Spleen (tissue), 11 donors: ENCODE measurements around the gene DOK5. TPM values are rescaled to one million over a fixed set of nuclear protein-coding genes. Genes with fewer than 3 reads are reported as not detected.
A peak's percentile ranks its signal among the peaks of the same experiment; 100 is the strongest.

Source experiments
- DNase-seq: peaks from one replicate; pipeline ENCODE4 v3.0.0-alpha.2; 2020
- H3K27ac ChIP-seq, 8 donors: fragments of 200-600 bp; sonication (generic) in 7 of 8; 1 replicate in 4 of 8; 2 replicates in 4 of 8; pipeline versions ENCODE4 v1.5.0 to v1.8.0; 2016 to 2021; ENCODE audit warnings: inconsistent platforms in 4 of 8, mild to moderate bottlenecking in 4 of 8, moderate library complexity in 1 of 8
- H3K27me3 ChIP-seq, 7 donors: fragments of 200-600 bp; sonication (generic) in 6 of 7; replicated peaks in 1 of 7; 1 replicate in 4 of 7; 2 replicates in 3 of 7; pipeline versions ENCODE4 v1.5.0 to v1.8.0; 2016 to 2021; ENCODE audit warnings: inconsistent platforms in 3 of 7, mild to moderate bottlenecking in 1 of 7
- H3K36me3 ChIP-seq, 6 donors: fragments of 200-600 bp; sonication (generic) in 5 of 6; 1 replicate in 4 of 6; 2 replicates in 2 of 6; pipeline versions ENCODE4 v1.5.0 to v1.8.0; 2016 to 2021; ENCODE audit warnings: inconsistent platforms in 2 of 6
- H3K4me1 ChIP-seq, 6 donors: fragments of 200-600 bp; sonication (generic) in 5 of 6; 1 replicate in 3 of 6; 2 replicates in 3 of 6; pipeline versions ENCODE4 v1.5.0 to v1.8.0; 2016 to 2021; ENCODE audit warnings: inconsistent platforms in 3 of 6
- H3K4me3 ChIP-seq, 8 donors: fragments of 200-600 bp; sonication (generic) in 7 of 8; 1 replicate in 4 of 8; 2 replicates in 4 of 8; pipeline versions ENCODE4 v1.5.0 to v1.8.0; 2016 to 2021; ENCODE audit warnings: inconsistent platforms in 4 of 8, mild to moderate bottlenecking in 4 of 8, moderate library complexity in 2 of 8
- H3K9me3 ChIP-seq, 8 donors: fragments of 200-600 bp; sonication (generic) in 7 of 8; 1 replicate in 4 of 8; 2 replicates in 4 of 8; pipeline versions ENCODE4 v1.5.0 to v1.8.0; 2016 to 2021; ENCODE audit warnings: inconsistent platforms in 4 of 8
- CTCF ChIP-seq, 11 experiments: fragments of 200-600 bp in 7 of 11; fragments of 450-650 bp in 4 of 11; sonication (generic) in 4 of 11; IDR thresholded peaks in 8 of 11; conservative IDR thresholded peaks in 3 of 11; 1 replicate in 7 of 11; 2 replicates in 4 of 11; pipeline versions ENCODE4 v1.4.0 to v1.8.0; 2016 to 2021; ENCODE audit warnings: antibody characterized with exemption in 11 of 11, inconsistent platforms in 4 of 11, mild to moderate bottlenecking in 1 of 11
- POLR2A ChIP-seq, 3 donors: fragments of 450-650 bp; IDR thresholded peaks; one replicate each; pipeline ENCODE4 v1.5.1; 2017; ENCODE audit warnings: antibody characterized with exemption in 3 of 3, mild to moderate bottlenecking in 1 of 3
- POLR2AphosphoS5 ChIP-seq, 3 donors: sonication (generic); formaldehyde crosslinking; IDR thresholded peaks; one replicate each; pipeline ENCODE4 v1.5.1; 2017; ENCODE audit warnings: antibody characterized with exemption in 3 of 3
- WGBS, 5 donors: extraction: QIAGEN DNeasy Blood & Tissue Kit in 3 of 5; methylation state at CpG; one replicate each; pipeline versions ENCODE4 v1.1.5 to v1.1.7; 2013 to 2018; 5-methylcytosine and 5-hydroxymethylcytosine counted together
- intact Hi-C: fragments of 100-400 bp; cut with DNase I; formaldehyde crosslinking; loops from one replicate; pipeline ENCODE4 v1.15.0; 2023; ENCODE audit warnings: low total_unique reads
- polyA plus RNA-seq, 3 donors: library from polyadenylated mRNA; stranded (reverse); fragments of 200-250 nt; gene quantifications; one replicate each; pipeline ENCODE4 v1.2.1, GENCODE V29; 2013
- total RNA-seq, 7 donors: library from RNA; depleted of rRNA in 3 of 7; stranded (reverse); fragments of >200 nt in 3 of 7; fragmentation: NEBNext Ultra II Directional in 4 of 7; extraction: Animal tissue kit (Norgen Biotek cat#: 25700) in 4 of 7; gene quantifications; one replicate each; pipeline versions ENCODE4 v1.1.0 to v1.2.1, GENCODE V29; 2016 to 2021
- donor health status: healthy with polysubstance abuse.
- donor health status: DM: no; HTN: no; CAD: no; lungs with moderate emphysema.
- donor health status: DM: no; HTN: no; CAD: no.
- donor health status: Bipolar disorder and iron deficiency.
- donor health status: healthy.
- donor health status: DM: no; HTN: no; CAD: no.
- donor health status: DM: yes; HTN: yes; CAD: no.

DOK5 gene
- total and polyA plus RNA-seq, 10 donors: 0.17 to 0.73 (median 0.53) TPM; not detected in 3

DNA sequence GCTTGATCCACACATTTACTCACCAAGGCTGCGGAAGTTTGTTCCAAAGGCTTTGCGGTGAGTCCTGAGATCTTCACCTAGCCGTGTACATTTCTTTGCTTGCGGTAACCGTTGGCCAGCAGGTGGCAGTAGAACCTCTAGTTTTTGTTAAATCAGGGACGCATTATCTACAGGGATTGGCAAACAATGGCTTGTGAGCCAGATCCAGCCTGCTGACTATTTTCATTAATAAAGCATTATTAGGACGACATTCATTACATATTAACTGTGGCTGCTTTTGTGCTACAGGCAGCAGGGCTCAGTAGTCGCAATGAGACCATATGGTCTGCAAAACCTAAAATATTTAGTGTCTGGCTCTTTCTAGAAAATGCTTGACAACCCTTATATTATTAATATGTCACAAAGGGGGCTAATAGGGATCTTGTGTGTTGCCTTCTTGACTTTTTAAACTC lies 174.1 kb downstream of the DOK5 start:
- no peak overlapping the region for H3K27ac ChIP-seq
- TF ChIP-seq POLR2AphosphoS5 (IDR thresholded peaks at IDR 0.05) (no peak), CTCF (IDR thresholded peaks at IDR 0.05 in 8 of 11, conservative IDR thresholded peaks at IDR 0.05 in 3 of 11) (peak in 10 of 11 experiments; percentile 21 to 78 (median 64)), POLR2A (IDR thresholded peaks at IDR 0.05) (no peak)
- no peak for DNase-seq
- intact Hi-C loops: loop anchor here (5.0 to 10.0 kb wide), 2 partner anchors 435 to 552 kb away; no protein-coding TSS in a partner anchor
- H3K27me3 ChIP-seq: peaks cover 0 to 7% (median 0%) of the 10 kb centered on the region in 7 donors
- no peak overlapping the region for H3K4me3 ChIP-seq
- H3K4me1 ChIP-seq: peaks cover 0 to 3% (median 0%) of the 10 kb centered on the region in 6 donors
- 13 to 17% (median 15%) methylated on average over 8 of the region's 8 CpGs for WGBS, 5 donors
- no peaks in the 10 kb centered on the region for H3K36me3 ChIP-seq
- no peaks in the 10 kb centered on the region for H3K9me3 ChIP-seq

- Histone ChIP-seq H3K4me1 (peaks cover 0 to 3% (median 0%) of the 10 kb centered on the region in 6 donors), H3K27me3 (peaks cover 0 to 7% (median 0%) of the 10 kb centered on the region in 7 donors), H3K27ac (no peak overlapping the region), H3K4me3 (no peak overlapping the region), H3K9me3 (no peaks in the 10 kb centered on the region), H3K36me3 (no peaks in the 10 kb centered on the region)
- no peak for DNase-seq
- intact Hi-C loops: no loop called here
- WGBS, 5 donors: 37 to 50% (median 45%) methylated on average over 4 of the region's 4 CpGs
- TF ChIP-seq CTCF (IDR thresholded peaks at IDR 0.05 in 8 of 11, conservative IDR thresholded peaks at IDR 0.05 in 3 of 11): no peak
- TF ChIP-seq POLR2A (IDR thresholded peaks at IDR 0.05): no peak
- no peak for TF ChIP-seq POLR2AphosphoS5 (IDR thresholded peaks at IDR 0.05)
Observed at GRCh38 chr20:54650052-54650719, 174.8 kb downstream of the DOK5 start.

- intact Hi-C loops: no loop called here
Observed at GRCh38 chr20:54651252-54651651, 175.9 kb downstream of the DOK5 start.

More at GRCh38 chr20:54651252-54651651, 175.9 kb downstream of the DOK5 start:
- Histone ChIP-seq H3K27me3 (peaks cover 0 to 7% (median 0%) of the 10 kb centered on the region in 7 donors), H3K27ac (no peak overlapping the region), H3K4me1 (peaks cover 0 to 3% (median 0%) of the 10 kb centered on the region in 6 donors), H3K36me3 (no peaks in the 10 kb centered on the region), H3K9me3 (no peaks in the 10 kb centered on the region), H3K4me3 (no peak overlapping the region)
- no peak for DNase-seq
- whole genome bisulfite sequencing, 5 donors: 81 to 91% (median 86%) methylated on average over 3 of the region's 3 CpGs
- TF ChIP-seq CTCF (IDR thresholded peaks at IDR 0.05 in 8 of 11, conservative IDR thresholded peaks at IDR 0.05 in 3 of 11): no peak
- no peak for TF ChIP-seq POLR2A (IDR thresholded peaks at IDR 0.05)
- no peak for TF ChIP-seq POLR2AphosphoS5 (IDR thresholded peaks at IDR 0.05)
